Large intestine (tissue), 3 donors: Measurements from ENCODE around the gene CCDC27. TPM values are rescaled to one million over a fixed set of nuclear protein-coding genes. Genes with fewer than 3 reads are reported as not detected.

Experiments used
- DNase-seq, 2 donors: peaks; one replicate each; pipeline versions ENCODE4 v3.0.0 to v3.0.0-alpha.2; 2013
- H3K27ac ChIP-seq: one replicate; pipeline ENCODE4 v1.5.1; 2013; ENCODE audit warnings: low read length
- H3K27me3 ChIP-seq: 2 replicates; pipeline ENCODE4 v1.6.1; 2013; ENCODE audit warnings: low read length; ENCODE audit not compliant: control insufficient read depth, insufficient read depth
- H3K36me3 ChIP-seq: 2 replicates; pipeline ENCODE4 v1.6.1; 2013; ENCODE audit warnings: low read length; ENCODE audit not compliant: control insufficient read depth, insufficient read depth
- H3K4me1 ChIP-seq: one replicate; pipeline ENCODE4 v1.6.1; 2013; ENCODE audit warnings: low read length; ENCODE audit not compliant: control insufficient read depth, insufficient read depth
- H3K4me3 ChIP-seq: one replicate; pipeline ENCODE4 v1.5.1; 2013; ENCODE audit warnings: low read length
- H3K9me3 ChIP-seq: one replicate; pipeline ENCODE4 v1.6.1; 2013; ENCODE audit warnings: mild to moderate bottlenecking, low read depth, low read length, moderate library complexity; ENCODE audit not compliant: control insufficient read depth
- WGBS: methylation state at CpG from one replicate; pipeline ENCODE4 v1.1.5; 2013; ENCODE audit warnings: low lambda C conversion rate; ENCODE audit not compliant: insufficient coverage; 5-methylcytosine and 5-hydroxymethylcytosine counted together
- polyA plus RNA-seq: library from polyadenylated mRNA; unstranded; fragments of 120-200 nt; gene quantifications from one replicate; pipeline ENCODE4 v1.2.1, GENCODE V29; 2013

The CCDC27 gene
- polyA plus RNA-seq, 1 donor = 0.03 TPM

DNA sequence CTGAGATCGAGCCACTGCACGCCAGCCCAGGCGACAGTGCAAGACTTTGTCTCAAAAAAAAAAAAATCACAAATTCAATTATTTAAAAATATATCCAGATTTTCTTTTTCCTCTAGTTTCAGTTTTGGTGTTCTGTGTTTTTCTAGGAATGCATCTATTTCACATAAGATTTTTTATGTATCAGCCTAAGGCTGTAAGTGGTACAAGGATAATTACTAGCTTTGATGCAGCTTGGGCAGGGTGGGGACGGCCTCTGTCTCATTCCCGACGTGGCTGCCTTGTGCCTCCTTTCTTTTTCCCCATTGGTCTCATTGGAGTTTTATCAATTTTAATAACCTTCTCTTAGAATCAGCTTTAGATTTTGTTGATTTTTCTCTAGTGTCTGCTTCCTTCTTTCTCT, 6.9 kb downstream of the CCDC27 start:
- 74% methylated on average over 3 of the region's 6 CpGs for WGBS

GRCh38 chr1:3759796-3760195, 7.5 kb downstream of the CCDC27 start:
- no peak for DNase-seq
- no CpG with 5 or more reads among the region's 6 CpGs for WGBS
- Histone ChIP-seq H3K4me1 (no peaks in the 10 kb centered on the region), H3K27ac (no peak overlapping the region), H3K27me3 (peaks cover 13% of the 10 kb centered on the region), H3K9me3 (peaks cover 4% of the 10 kb centered on the region), H3K36me3 (no peaks in the 10 kb centered on the region), H3K4me3 (no peak overlapping the region)

More for the DNA sequence above, 6.9 kb downstream of the CCDC27 start:
- H3K27ac ChIP-seq = no peak overlapping the region
- H3K27me3 ChIP-seq = peaks cover 14% of the 10 kb centered on the region
- peaks cover 4% of the 10 kb centered on the region for H3K9me3 ChIP-seq
- DNase-seq = no peak
- no peaks in the 10 kb centered on the region for H3K4me1 ChIP-seq
- H3K36me3 ChIP-seq = no peaks in the 10 kb centered on the region
- no peak overlapping the region for H3K4me3 ChIP-seq

DNA sequence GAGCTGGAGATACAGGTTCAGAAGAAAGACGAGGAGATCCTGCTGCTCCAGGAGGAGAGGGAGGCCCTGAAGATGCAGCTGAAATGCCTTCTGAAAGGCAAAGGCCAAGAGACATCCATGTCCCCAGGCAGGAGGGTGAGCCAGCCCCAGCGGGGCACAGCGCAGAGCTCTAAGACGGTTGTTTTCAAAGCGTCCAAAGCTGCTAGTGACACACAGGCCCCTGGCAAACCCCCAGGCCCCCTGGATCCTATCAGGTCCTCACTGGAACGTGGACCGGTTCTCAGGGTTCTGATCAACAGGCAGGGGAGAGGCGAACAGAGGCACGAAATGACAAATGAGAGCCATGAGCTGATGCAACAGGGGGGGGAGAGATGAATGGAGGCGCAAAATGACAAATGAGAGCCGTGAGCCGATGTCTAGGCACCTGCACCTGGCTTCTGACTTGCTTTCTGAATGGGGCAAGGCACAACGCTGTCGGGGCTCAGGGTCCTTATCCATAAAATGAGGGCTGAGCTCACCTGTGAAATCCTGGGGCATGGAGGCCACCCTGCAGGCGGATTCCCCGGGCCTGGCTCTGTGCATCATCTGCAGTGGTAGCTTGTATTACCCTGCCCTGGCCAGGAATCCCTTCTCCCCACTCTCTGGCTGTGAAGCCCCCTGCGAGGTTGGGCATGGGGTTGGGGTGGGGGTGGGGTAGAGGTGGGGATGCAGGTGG, 9.2 kb downstream of the CCDC27 start:
- H3K9me3 ChIP-seq = peaks cover 4% of the 10 kb centered on the region
- WGBS = 81% methylated on average over 3 of the region's 17 CpGs
- DNase-seq = no peak
- H3K27me3 ChIP-seq = peaks cover 8% of the 10 kb centered on the region
- H3K27ac ChIP-seq = no peak overlapping the region
- H3K4me3 ChIP-seq = no peak overlapping the region
- H3K36me3 ChIP-seq = no peaks in the 10 kb centered on the region
- H3K4me1 ChIP-seq = no peaks in the 10 kb centered on the region

DNA sequence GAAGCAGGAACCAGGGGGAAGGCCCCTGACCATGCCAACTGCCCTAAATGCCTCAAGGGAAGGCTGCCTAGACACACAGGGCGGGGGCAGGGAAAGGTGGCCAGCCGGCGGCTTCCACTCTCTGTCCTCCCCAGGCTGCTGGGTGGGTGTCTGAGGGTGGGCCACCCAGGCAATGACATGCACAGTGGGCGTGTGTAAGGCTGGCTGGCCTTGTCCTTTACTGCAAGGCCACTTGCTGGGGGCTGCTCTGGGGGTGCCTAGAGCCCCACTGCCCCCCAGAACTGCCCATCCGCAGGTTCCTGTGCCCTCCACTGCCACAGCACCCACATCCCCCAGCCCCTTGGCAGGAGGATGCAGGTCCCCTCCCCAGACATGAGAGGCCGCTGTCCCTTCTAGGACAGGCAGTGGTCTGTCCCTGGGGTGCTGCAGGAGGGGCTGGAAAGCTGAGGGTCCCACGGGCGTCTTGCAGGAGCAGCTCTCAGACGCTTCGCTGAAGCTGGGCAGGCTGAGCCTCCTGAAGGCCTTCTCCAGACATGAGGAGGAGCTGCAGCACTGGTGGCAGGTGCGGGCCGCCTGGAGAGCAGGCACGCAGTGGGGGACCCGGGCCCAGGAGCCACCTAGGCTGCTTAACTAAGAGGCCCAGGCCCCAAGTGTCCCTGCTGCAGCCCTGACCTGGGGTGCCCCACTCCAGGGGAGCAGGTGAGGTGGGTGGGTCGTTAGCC, 10.1 kb downstream of the CCDC27 start:
- Histone ChIP-seq H3K36me3 (no peaks in the 10 kb centered on the region), H3K27me3 (peaks cover 8% of the 10 kb centered on the region), H3K27ac (no peak overlapping the region), H3K9me3 (peaks cover 4% of the 10 kb centered on the region), H3K4me3 (no peak overlapping the region), H3K4me1 (no peaks in the 10 kb centered on the region)
- DNase-seq = no peak
- WGBS = no CpG with 5 or more reads among the region's 15 CpGs

GRCh38 chr1:3762873-3763228, 10.6 kb downstream of the CCDC27 start:
- Histone ChIP-seq H3K4me3 (no peak overlapping the region), H3K27ac (no peak overlapping the region), H3K36me3 (no peaks in the 10 kb centered on the region), H3K27me3 (peaks cover 8% of the 10 kb centered on the region), H3K4me1 (no peaks in the 10 kb centered on the region), H3K9me3 (peaks cover 4% of the 10 kb centered on the region)
- DNase-seq = no peak
- WGBS = 67% methylated on average over 2 of the region's 12 CpGs

GRCh38 chr1:3763351-3764125, 11.3 kb downstream of the CCDC27 start:
- Histone ChIP-seq H3K36me3 (no peaks in the 10 kb centered on the region), H3K4me3 (no peak overlapping the region), H3K4me1 (no peaks in the 10 kb centered on the region), H3K9me3 (peaks cover 4% of the 10 kb centered on the region), H3K27me3 (peaks cover 8% of the 10 kb centered on the region), H3K27ac (no peak overlapping the region)
- no CpG with 5 or more reads among the region's 31 CpGs for WGBS
- no peak for DNase-seq

- no peaks in the 10 kb centered on the region for H3K9me3 ChIP-seq
- no peaks in the 10 kb centered on the region for H3K27me3 ChIP-seq
- H3K36me3 ChIP-seq = no peaks in the 10 kb centered on the region
- peaks cover 10% of the 10 kb centered on the region for H3K4me1 ChIP-seq
- H3K27ac ChIP-seq = no peak overlapping the region
- H3K4me3 ChIP-seq = no peak overlapping the region
- DNase-seq = no peak
- WGBS = 100% methylated on average over 2 of the region's 17 CpGs
Observed at GRCh38 chr1:3767328-3767925, 15.2 kb downstream of the CCDC27 start.

DNA sequence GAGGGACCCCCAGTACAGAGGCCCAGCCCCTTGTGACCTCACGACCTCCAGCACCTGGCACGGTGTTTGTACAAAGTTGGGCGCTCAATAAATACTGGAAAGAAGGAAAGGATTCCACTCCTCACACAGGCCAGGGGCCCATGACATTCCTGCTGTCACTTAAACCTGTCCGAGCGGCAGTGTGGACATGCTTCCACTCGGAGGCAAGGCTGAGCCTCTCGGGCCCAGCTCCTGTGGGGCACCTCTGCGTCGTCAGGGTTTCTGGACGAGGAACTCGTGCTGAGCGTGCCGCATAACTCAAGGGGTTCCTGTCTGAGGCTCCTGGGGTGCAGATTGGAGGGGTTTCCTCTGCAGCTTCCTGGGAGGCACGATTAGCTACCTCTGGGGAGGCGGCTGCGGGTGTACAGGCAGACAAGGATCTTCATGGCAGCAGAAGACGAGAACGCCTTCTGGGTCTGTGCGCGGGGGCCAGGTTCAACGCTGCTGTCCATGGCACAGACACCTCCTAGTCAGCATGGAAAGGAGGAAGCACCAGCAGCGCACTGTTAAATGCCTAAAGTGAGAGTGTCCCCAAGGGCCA, 16.7 kb downstream of the CCDC27 start:
- WGBS = no CpG with 5 or more reads among the region's 22 CpGs
- Histone ChIP-seq H3K27me3 (no peaks in the 10 kb centered on the region), H3K36me3 (peaks cover under 1% of the 10 kb centered on the region), H3K9me3 (no peaks in the 10 kb centered on the region), H3K4me1 (peaks cover 17% of the 10 kb centered on the region), H3K4me3 (no peak overlapping the region), H3K27ac (no peak overlapping the region)
- no peak for DNase-seq

DNA sequence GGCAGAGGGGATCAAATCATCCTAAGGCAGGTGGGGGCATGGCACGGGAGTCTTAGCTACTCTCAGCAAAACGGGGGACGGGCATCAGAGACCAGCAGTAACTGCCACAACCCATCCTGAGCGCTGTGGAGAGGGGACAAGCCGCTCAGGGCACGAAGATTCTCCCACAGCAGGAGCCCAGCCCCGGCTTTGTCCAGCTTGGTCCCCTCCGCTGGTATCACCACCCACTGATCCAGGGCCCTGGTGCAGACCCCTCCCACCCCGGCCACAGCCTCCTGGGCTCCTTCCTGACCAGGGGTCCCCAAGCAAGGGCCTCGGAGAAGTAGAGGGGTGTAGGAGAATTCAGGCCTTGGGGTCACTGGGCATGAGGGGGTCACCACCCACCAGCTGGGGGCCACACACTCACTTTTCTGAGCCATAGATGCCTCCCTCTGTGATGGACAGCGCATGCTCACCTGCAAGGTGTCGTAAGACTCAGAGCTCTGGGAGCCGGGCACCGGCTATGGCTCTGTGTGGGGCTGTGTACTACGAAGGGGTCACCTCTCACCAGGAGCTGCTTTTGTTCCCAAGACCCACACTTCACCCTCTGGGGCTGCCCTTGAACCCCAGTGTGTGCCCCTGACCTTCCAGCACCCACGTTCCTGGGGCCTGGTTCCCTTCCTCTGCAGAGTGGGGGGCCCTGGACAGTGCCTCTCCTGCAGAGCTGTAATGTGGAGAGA, 18.0 kb downstream of the CCDC27 start:
- WGBS = no CpG with 5 or more reads among the region's 16 CpGs
- H3K27me3 ChIP-seq = no peaks in the 10 kb centered on the region
- H3K27ac ChIP-seq = no peak overlapping the region
- peaks cover 27% of the 10 kb centered on the region for H3K4me1 ChIP-seq
- H3K4me3 ChIP-seq = no peak overlapping the region
- peaks cover 2% of the 10 kb centered on the region for H3K36me3 ChIP-seq
- no peaks in the 10 kb centered on the region for H3K9me3 ChIP-seq
- DNase-seq = no peak
